MCF 10A (cell line): ENCODE results near the gene KCNC2. TPM values are rescaled to one million over a fixed set of nuclear protein-coding genes. Genes with fewer than 3 reads are reported as not detected.

Source experiments
- BruUV-seq: library from RNA; stranded (reverse); fragments of 400-500 nt; replicated peaks from 2 replicates; lab custom pipeline; 2021; lab: Mats Ljungman, UMichigan
- CTCF ChIA-PET: fragments of 300-600 bp; sonication (Branson Sonifier 250); formaldehyde crosslinking; extraction: SDS; loops from one replicate; lab custom pipeline; 2021; ENCODE audit warnings: antibody characterized with exemption, inconsistent platforms; lab: Yijun Ruan, JAX
- POLR2A ChIA-PET: fragments of 300-600, 350-650 bp; sonication (Branson Sonifier 250); formaldehyde crosslinking; extraction: SDS; loops from one replicate; lab custom pipeline; 2020; ENCODE audit warnings: antibody characterized with exemption, inconsistent platforms; lab: Yijun Ruan, JAX
- DNase-seq: peaks from one replicate; pipeline ENCODE4 v3.0.0-alpha.2; 2018; ENCODE audit not compliant: unreplicated experiment
- H3K27ac Mint-ChIP-seq: one replicate; pipeline ENCODE4 v1.8.0; 2022; ENCODE audit warnings: mild to moderate bottlenecking, low read depth, mixed read lengths; ENCODE audit not compliant: unreplicated experiment
- H3K27me3 Mint-ChIP-seq: one replicate; pipeline ENCODE4 v1.8.0; 2022; ENCODE audit warnings: mixed read lengths; ENCODE audit not compliant: insufficient read depth, unreplicated experiment
- H3K36me3 Mint-ChIP-seq: one replicate; pipeline ENCODE4 v1.8.0; 2022; ENCODE audit warnings: mild to moderate bottlenecking, moderate library complexity, mixed read lengths; ENCODE audit not compliant: insufficient read depth, unreplicated experiment
- H3K4me1 Mint-ChIP-seq: one replicate; pipeline ENCODE4 v1.8.0; 2022; ENCODE audit warnings: mixed read lengths; ENCODE audit not compliant: insufficient read depth, unreplicated experiment
- H3K4me3 Mint-ChIP-seq: one replicate; pipeline ENCODE4 v1.8.0; 2022; ENCODE audit warnings: mild to moderate bottlenecking, moderate library complexity, mixed read lengths; ENCODE audit not compliant: unreplicated experiment
- H3K9me3 Mint-ChIP-seq: one replicate; pipeline ENCODE4 v1.8.0; 2022; ENCODE audit warnings: mixed read lengths; ENCODE audit not compliant: unreplicated experiment
- intact Hi-C: fragments of 100-400 bp; cut with micrococcal nuclease; formaldehyde crosslinking; loops from 2 replicates; pipeline ENCODE4 v1.14.1; 2022
- total RNA-seq: library from RNA; stranded (reverse); gene quantifications from 2 replicates; pipeline ENCODE4 v1.2.3, GENCODE V29; 2022
- TF ChIP-seq, protein P1 (sequence below): fragments of 200-600 bp; IDR thresholded peaks from one replicate; pipeline ENCODE4 v1.8.0; 2022; ENCODE audit warnings: antibody characterized with exemption, mild to moderate bottlenecking; ENCODE audit not compliant: unreplicated experiment

The KCNC2 gene
- total RNA-seq, 1 experiment from 2014 or later, result not detected

DNA sequence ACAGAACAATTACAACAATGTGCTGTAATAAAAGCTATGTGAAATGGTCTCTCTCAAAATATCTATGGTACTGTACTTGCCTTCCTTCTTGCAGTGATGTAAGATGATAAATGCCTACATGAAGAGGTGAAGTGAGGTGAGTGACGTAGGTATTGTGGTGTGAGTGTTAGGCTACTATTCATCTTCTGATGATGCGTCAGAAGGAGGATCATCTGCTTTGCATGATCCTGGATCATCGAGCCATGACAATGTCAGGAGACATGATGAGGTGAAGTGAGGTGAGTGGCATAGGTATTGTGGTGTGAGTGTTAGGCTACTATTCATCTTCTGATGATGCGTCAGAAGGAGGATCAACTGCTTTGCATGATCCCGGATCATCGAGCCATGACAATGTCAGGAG is 105.8 kb downstream of the KCNC2 start:
- no peak overlapping the region for H3K27ac Mint-ChIP-seq
- intact Hi-C loops, result no loop called here
- no peaks in the 10 kb centered on the region for H3K9me3 Mint-ChIP-seq
- TF ChIP-seq, protein P1, sequence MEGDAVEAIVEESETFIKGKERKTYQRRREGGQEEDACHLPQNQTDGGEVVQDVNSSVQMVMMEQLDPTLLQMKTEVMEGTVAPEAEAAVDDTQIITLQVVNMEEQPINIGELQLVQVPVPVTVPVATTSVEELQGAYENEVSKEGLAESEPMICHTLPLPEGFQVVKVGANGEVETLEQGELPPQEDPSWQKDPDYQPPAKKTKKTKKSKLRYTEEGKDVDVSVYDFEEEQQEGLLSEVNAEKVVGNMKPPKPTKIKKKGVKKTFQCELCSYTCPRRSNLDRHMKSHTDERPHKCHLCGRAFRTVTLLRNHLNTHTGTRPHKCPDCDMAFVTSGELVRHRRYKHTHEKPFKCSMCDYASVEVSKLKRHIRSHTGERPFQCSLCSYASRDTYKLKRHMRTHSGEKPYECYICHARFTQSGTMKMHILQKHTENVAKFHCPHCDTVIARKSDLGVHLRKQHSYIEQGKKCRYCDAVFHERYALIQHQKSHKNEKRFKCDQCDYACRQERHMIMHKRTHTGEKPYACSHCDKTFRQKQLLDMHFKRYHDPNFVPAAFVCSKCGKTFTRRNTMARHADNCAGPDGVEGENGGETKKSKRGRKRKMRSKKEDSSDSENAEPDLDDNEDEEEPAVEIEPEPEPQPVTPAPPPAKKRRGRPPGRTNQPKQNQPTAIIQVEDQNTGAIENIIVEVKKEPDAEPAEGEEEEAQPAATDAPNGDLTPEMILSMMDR, result no peak
- ChIA-PET CTCF (no interaction called here), POLR2A (no interaction called here)
- no peak overlapping the region for H3K4me3 Mint-ChIP-seq
- no peak for DNase-seq
- H3K4me1 Mint-ChIP-seq, result no peaks in the 10 kb centered on the region
- H3K36me3 Mint-ChIP-seq, result no peaks in the 10 kb centered on the region
- no peaks in the 10 kb centered on the region for H3K27me3 Mint-ChIP-seq
- BruUV-seq, result no TSS peak

DNA sequence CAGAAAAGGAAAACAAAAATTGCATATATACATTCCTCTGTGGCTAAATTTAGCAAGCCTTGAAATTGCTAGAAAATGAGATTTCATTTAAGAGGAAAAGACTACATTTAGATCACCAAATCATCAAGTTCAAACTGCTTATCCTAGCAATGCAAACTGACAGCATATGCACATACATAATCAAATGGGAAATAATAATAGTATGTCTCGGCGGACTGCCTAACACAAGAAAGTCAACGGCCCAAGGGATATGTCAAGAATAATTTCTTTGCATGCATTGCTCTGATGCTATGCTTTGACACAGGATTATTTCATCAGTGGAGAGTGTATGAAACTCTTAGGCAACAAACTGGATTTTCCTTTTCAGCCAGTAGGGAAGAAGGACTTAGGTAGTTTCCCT is 107.9 kb downstream of the KCNC2 start:
- no peak overlapping the region for H3K4me3 Mint-ChIP-seq
- no peak overlapping the region for H3K27ac Mint-ChIP-seq
- POLR2A ChIA-PET, result no interaction called here
- no TSS peak for BruUV-seq
- DNase-seq, result no peak
- no peaks in the 10 kb centered on the region for H3K9me3 Mint-ChIP-seq
- no peaks in the 10 kb centered on the region for H3K36me3 Mint-ChIP-seq
- H3K4me1 Mint-ChIP-seq, result no peaks in the 10 kb centered on the region
- TF ChIP-seq, protein P1, result no peak
- intact Hi-C loops, result no loop called here
- CTCF ChIA-PET, result interaction anchor here (1.4 kb wide), 1 partner anchor 14 kb away, joined by 3 read pairs; no protein-coding TSS in a partner anchor
- H3K27me3 Mint-ChIP-seq, result no peaks in the 10 kb centered on the region

DNA sequence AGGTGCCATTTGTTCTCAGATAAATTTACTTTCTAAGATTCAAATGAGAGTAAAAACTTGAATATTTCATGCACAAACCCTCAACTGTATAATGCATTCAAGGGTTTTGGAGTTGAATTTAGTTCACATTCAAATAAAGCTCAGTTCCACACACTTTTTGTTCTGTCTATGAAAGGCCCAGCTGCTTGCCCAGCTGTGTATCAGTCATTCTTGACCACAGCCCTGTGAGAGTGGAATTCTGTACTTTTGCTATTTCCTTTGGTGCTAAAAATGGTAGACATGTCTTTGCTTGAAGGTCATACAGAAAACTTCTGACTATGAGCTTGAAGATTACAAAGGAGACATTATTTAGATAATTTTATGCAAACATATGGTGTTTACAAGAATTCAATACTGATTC is 110.4 kb downstream of the KCNC2 start:
- no peaks in the 10 kb centered on the region for H3K36me3 Mint-ChIP-seq
- no peak overlapping the region for H3K27ac Mint-ChIP-seq
- CTCF ChIA-PET, result interaction anchor here (0.6 to 0.7 kb wide), 3 partner anchors 35 to 523 kb away, joined by 3 to 4 read pairs (median 3); no protein-coding TSS in a partner anchor
- BruUV-seq, result no TSS peak
- no peaks in the 10 kb centered on the region for H3K4me1 Mint-ChIP-seq
- H3K4me3 Mint-ChIP-seq, result no peak overlapping the region
- intact Hi-C loops, result no loop called here
- DNase-seq, result no peak
- no peaks in the 10 kb centered on the region for H3K9me3 Mint-ChIP-seq
- TF ChIP-seq, protein P1, result no peak
- H3K27me3 Mint-ChIP-seq, result no peaks in the 10 kb centered on the region
- POLR2A ChIA-PET, result no interaction called here

DNA sequence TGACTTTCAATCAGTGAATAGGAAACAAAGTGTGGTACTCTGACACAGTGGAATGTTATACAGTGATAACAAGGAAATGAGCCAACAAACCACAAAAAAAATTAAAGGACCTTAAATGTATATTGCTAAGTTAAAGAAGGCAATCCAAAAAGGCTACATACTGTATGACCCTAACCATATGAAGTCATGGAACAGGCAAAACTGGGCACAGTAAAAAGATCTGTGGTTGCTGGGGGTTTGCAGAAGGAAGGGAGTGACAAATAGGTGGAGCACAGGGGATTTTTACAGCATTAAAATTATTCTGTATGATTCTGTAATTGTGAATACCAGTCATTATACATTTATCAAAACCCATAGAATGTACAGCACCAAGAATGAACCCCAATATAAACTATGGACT is 112.6 kb downstream of the KCNC2 start:
- POLR2A ChIA-PET, result no interaction called here
- no peak for DNase-seq

More for the DNA sequence above, 112.6 kb downstream of the KCNC2 start:
- no peaks in the 10 kb centered on the region for H3K36me3 Mint-ChIP-seq
- H3K27me3 Mint-ChIP-seq, result no peaks in the 10 kb centered on the region
- H3K4me3 Mint-ChIP-seq, result no peak overlapping the region
- BruUV-seq, result no TSS peak
- H3K9me3 Mint-ChIP-seq, result no peaks in the 10 kb centered on the region
- TF ChIP-seq, protein P1, result no peak
- CTCF ChIA-PET, result no interaction called here
- intact Hi-C loops, result no loop called here
- no peak overlapping the region for H3K27ac Mint-ChIP-seq
- H3K4me1 Mint-ChIP-seq, result no peaks in the 10 kb centered on the region
